Spleen (tissue), 7 donors: ENCODE data around the gene CALB2.

Experiments
- POLR2A ChIP-seq, 3 donors: fragments of 450-650 bp; IDR thresholded peaks; one replicate each; pipeline ENCODE4 v1.5.1; 2017; ENCODE audit warnings: antibody characterized with exemption in 3 of 3, mild to moderate bottlenecking in 1 of 3
- POLR2AphosphoS5 ChIP-seq, 3 donors: sonication (generic); formaldehyde crosslinking; IDR thresholded peaks; one replicate each; pipeline ENCODE4 v1.5.1; 2017; ENCODE audit warnings: antibody characterized with exemption in 3 of 3
- TF ChIP-seq, protein P1 (sequence below), 11 experiments: fragments of 200-600 bp in 7 of 11; fragments of 450-650 bp in 4 of 11; sonication (generic) in 4 of 11; IDR thresholded peaks in 8 of 11; conservative IDR thresholded peaks in 3 of 11; 1 replicate in 7 of 11; 2 replicates in 4 of 11; pipeline versions ENCODE4 v1.4.0 to v1.8.0; 2016 to 2021; ENCODE audit warnings: antibody characterized with exemption in 11 of 11, inconsistent platforms in 4 of 11, mild to moderate bottlenecking in 1 of 11
- donor health status: DM: no; HTN: no; CAD: no; lungs with moderate emphysema.
- donor health status: DM: no; HTN: no; CAD: no.
- donor health status: DM: no; HTN: no; CAD: no.

DNA sequence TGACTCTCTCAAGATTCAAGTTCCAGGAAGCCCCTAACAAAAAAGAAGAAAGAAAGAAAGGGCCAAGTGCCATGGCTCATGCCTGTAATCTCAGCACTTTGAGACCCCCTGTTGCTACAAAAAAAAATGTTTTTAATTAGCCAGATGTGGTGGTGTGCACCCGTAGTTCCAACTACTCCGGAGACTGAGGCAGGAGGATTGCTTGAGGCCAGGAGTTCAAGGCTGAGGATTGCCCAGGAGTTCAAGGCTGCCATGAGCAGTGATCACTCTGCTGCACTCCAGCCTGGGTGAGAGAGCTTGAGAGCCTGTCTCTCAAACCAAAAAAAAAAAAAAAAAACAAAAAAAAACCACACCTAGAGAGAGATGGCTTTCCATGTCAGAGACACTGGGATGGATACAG is 64.5 kb downstream of the CALB2 start:
- TF ChIP-seq POLR2AphosphoS5 (IDR thresholded peaks at IDR 0.05) (no peak), POLR2A (IDR thresholded peaks at IDR 0.05) (no peak)
- TF ChIP-seq, protein P1, sequence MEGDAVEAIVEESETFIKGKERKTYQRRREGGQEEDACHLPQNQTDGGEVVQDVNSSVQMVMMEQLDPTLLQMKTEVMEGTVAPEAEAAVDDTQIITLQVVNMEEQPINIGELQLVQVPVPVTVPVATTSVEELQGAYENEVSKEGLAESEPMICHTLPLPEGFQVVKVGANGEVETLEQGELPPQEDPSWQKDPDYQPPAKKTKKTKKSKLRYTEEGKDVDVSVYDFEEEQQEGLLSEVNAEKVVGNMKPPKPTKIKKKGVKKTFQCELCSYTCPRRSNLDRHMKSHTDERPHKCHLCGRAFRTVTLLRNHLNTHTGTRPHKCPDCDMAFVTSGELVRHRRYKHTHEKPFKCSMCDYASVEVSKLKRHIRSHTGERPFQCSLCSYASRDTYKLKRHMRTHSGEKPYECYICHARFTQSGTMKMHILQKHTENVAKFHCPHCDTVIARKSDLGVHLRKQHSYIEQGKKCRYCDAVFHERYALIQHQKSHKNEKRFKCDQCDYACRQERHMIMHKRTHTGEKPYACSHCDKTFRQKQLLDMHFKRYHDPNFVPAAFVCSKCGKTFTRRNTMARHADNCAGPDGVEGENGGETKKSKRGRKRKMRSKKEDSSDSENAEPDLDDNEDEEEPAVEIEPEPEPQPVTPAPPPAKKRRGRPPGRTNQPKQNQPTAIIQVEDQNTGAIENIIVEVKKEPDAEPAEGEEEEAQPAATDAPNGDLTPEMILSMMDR (IDR thresholded peaks at IDR 0.05 in 8 of 11, conservative IDR thresholded peaks at IDR 0.05 in 3 of 11): no peak
